GM19372 (cell line): ENCODE results near the gene KCNJ16.

Experiments
- ATAC-seq: cut with Tn5 transposase; IDR thresholded peaks from one replicate; pipeline ENCODE4 v1.9.1; 2021; ENCODE audit warnings: mild to moderate bottlenecking, low read depth, moderate library complexity; ENCODE audit not compliant: unreplicated experiment

KCNJ16 gene

DNA sequence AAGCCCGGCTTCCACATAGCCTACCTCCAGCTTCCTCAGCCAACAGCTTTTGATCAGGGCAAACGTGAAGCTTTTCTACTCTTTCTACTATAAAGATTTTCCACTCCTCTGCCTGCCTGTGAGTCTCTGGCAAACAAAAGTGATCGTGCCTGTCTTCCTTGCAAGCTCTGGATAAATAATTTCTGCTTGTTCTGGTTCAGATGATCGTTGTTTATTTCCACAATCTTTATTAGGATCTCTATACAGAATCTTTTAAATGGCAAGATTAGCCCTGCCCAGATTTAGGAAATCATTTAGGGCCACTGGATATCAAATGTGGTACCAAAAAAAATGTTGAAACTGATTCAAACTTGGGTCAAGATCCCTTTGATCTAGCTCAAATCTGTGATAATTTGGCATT is 20.4 kb downstream of the KCNJ16 start:
- ATAC-seq: no peak

DNA sequence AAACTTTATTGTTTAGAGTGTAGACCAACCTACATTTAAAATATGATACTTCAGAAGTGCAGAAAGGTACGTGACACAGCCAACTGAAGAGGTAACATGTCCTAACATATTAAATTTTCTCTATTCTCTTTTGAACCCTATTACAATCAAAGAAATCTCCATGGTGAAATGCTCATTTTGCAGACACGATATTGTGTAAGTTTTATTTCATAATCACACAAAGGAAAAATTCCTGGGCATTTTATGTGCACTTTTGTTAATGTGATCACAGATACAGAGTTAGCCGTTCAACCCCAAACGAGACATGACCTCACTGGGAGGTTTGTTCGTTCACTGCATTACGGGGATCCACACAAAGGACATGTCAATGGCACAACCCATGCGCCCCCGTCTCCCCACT is 21.8 kb downstream of the KCNJ16 start:
- ATAC-seq: no peak

DNA sequence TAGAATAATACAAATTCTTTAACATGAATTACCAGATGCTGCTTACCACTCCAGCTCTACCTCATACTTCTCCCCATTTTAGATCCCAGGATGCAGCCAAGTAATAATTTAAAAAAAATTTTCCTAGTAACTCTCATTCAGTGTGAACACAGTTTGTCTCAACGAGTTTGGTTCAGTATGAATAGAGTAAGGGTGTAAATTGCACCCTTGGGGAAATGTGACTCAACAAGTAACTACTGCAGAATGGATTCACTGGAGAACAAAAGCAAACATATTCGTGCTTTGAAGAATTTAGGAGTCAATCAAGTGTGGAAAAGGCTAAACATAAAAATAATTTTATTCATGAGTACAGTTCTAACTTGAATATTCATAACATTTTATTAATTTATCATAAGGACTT is 23.0 kb downstream of the KCNJ16 start:
- ATAC-seq: no peak

DNA sequence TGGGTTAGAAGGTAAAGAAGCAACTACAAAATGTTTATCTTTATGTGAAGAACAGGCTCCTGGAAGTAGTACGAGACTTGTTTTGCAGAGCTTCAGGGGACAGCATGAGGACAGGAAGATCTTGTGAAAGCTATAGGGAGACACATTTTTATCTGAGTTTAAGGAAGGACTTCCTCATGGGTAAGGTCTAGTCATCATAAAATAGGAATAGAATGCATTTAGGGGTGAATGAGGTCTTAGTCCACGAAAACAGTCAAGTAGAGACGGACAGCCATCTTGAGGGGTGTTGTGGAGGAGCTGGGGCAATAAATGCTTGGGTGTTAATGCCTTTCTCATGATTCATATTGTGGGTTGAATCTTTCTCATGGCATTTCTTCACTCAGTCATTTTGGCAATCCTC is 24.3 kb downstream of the KCNJ16 start:
- ATAC-seq: no peak

DNA sequence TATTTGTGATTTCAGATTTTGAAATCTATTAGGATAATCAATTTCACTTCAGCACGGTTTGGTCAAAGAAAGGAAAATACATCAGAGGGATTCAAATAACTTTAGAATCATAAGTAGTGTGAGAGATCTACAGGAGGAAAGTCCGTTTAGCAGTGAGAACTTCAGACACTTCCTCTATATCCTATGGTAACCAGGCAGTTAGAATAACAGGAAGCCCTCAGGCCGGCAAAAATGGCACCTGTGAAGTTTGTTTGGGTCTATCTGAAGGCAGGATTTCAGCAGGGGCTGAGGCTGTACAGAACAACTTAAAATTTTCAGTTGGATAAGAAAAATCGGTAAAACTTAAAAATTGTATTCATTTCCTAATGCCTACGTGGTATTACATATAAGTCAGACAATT is 24.9 kb downstream of the KCNJ16 start:
- no peak for ATAC-seq

DNA sequence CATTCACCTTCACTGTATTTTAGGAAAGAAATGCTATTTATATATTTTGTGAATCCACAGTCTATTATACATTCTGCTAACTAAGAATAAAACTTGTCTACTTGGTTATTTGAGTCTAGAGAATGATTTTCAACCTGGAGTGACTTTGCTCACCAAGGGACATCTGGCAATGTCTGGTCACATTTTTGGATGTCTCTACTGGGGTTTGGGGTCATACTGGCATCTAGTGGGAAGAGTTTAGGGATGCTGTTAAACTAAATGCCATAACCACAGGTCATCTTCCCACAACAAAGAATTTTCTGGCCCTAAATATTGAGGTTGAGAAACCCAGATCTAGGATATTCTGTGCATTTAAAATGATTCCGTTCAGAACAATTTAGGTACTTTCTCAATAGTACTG is 26.0 kb downstream of the KCNJ16 start:
- ATAC-seq: no peak

DNA sequence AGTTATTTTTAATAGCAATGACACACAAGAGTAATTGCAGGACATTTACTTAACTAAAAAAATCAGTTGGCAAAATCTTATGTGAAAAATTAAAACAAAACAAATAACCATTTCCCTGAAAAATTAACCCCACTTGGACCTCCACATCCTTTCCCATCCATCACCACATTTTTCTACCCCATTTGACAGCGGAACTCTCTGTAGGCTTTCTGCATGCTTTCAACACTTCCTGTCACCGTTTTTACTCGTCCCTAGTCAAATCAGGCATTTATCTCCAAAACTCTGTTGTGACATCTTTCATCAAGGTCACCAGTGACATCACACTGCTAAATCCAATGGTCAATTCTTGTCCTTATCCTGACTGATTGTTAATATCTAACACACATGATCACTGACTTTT is 27.5 kb downstream of the KCNJ16 start:
- no peak for ATAC-seq

DNA sequence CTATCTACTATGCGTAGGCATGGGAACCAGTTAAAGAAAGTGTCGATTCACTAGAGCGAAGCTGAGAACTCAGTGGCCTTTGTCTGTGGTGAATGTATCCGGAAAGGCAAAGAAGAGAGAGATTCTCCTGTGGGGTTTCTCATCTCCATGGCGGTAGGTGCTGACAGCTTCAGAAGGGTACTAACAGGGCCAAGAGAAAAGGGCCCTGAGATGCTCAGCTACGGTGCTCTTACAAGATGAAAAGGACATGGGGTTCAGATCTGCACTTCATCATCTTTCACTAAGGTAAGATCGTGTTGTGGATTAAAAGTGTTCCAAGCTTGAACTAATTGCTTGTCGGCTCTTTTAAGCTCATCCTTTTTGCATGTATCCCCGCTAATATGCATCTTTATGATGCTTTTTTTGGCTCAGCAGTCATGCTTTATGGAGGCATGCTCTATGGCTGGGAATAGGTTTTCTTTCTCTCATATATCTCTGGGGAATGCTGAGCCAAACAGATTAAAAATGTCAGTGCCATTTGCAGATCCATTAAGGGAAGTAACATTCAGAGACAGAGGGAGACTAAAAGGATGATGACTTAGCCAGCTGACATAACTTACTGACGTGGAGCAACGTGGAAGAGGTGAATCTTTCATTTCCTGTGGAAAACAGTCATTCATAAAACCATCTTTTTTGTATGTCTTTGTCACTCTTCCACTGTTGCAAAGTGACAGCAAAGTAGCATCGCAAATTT is 29.9 kb downstream of the KCNJ16 start:
- ATAC-seq: no peak

DNA sequence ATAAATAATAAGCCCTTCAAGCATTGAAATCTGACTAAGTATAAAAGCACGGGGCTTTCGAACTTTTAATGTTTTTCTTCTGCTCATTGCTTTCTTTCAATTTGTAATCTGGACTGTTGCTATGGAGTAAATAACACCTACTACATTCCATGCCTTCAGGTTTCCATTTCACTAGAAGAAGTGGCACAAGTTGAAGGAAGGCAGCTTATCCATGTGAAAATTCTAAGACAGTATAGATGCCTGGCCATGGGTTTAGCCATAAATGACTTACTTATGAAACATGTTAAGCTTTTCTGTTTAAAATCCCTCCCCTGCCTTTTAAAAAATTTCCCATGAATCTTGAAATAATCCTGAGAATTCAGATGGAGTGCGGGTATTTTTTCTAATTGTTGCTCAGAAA is 30.6 kb downstream of the KCNJ16 start:
- ATAC-seq: no peak

DNA sequence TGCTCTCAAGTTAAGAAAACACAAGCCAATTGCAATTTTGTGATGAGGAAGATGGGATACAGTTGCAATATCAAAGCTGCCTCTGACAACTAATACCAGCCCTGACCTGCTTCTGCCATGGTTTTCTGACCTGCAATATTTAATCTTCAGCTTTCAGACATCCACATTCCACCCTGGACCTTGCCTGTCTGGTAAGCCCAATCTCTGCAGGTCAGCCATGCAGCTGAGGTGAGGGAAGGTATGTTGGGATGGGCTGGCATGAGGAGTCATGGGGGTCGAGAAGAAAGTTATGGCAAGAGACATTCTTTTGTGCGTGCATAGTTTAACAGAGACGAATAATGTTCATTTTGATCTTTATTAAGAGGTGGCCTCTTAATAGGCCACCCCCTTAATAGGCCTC is 31.5 kb downstream of the KCNJ16 start:
- no peak for ATAC-seq

DNA sequence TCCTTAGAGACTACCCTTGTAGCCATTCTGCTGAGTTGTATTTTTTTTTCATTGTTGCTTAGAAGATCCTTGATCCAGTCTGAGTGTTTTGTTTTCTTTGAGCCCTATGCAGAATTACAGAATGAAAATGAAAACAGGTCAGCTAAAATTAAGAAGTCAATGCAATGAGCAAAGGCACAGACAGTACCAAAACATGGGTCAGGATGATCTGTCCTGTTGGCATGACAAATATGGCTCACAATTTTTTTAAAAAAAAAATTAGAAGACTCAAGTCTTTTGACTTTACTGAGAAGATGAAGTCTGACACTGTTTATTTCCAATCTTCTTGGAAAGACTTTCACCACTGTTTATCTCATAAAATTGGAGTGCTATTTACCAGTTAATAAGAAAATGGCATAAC is 32.4 kb downstream of the KCNJ16 start:
- no peak for ATAC-seq

DNA sequence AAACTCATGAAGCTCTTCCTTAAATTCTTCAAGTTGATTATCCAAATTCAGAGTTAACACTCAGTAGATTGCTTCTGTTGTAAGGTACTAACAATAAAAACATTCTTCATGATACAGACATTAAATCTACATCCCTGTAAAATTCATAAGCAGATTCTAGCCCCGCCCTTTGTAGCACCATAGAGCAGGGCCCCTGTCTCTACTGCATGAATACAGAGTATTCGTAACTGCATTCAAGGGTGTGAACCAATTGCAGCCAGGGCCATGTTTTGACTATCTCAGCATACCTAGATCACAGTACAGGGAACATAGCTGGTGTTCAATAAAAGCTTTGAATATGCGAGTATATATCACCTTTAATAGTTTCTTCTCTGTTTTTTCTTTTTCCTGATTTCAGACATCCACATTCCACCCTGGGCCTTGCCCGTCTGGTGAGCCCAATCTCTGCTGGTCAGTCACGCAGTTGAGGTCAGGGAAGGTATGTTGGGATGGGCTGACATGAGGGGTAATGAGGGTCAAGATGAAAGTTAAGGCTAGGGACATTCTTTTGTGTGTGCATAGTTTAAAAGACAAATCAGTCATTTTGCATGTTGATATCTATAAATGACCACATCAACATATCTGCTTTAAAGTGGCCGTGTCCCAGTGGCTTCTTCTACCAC is 33.0 kb downstream of the KCNJ16 start:
- no peak for ATAC-seq

DNA sequence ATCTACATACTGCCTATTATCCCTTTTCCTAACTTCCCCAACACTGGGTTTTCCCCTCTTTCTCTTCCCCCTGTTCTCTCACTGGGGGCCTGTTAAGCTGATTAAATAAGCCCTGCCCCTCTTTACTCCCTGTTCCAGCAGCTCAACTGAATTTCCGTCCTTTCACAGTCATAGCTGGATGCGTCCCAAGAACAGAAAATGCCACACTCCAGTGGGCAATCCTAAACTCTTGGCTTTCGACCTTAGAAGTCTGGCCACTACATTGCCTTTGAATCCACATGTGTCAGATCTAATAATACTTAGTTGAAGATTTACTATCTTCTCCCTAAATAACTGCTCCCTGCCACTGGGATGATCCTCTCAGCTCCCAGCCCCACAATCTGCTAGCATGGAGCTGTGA is 34.5 kb downstream of the KCNJ16 start:
- no peak for ATAC-seq

DNA sequence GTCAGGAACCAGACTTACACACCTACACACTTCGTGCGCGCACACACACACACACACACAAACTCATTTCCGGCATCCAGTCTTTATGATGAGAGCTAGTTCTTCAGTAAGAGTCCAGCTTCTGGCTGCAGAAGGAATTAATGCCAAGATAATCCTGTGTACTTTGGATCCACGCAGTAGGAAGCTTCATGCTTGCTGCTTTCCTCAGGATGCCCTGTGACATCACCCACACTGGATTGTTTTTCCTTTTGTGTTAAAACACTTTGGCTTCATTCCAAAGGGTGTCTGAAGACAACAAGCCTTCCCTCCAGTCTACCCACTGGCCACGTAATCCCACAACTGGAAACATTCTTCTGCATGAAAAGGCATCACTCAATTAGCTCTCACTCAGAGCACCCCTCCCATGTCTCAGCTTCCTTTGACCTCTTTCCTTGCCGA is 35.4 kb downstream of the KCNJ16 start:
- no peak for ATAC-seq

DNA sequence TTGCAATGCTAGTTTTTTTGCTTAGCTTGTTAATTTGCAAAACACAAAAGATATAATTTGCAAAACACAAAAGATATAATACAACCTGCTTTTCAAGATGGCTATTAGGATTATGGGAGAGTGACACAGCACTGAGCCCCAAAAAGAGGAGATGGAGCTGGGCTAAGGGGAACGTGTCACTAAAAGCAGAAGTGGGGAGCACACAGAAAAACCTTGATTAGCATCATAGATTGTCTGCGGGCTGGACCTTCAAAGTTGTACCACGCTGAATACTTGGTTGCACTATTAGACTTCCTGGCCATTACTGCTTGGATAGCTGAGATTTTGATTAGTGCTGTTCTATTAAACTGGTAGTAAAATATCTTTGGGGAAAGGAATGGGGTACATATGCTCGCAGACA is 36.2 kb downstream of the KCNJ16 start:
- ATAC-seq: no peak

DNA sequence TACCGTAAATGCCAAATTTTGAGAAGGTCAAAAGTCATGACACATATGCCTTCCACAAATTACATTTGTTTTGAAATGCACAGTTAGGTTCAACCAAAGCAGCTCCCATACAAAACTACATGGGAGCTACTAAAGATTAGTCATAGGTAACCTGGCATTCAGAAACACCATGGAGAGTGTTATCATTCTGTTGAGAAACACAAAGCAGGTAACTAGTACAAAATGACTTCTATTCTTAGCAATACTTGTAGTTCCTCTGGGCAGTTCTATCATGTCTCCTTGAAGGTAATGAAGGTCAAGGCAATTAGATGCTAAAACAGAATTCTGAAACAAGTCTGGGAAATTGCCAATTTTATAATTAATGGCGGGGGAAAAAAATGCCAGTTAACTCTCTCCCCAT is 39.4 kb downstream of the KCNJ16 start:
- no peak for ATAC-seq

DNA sequence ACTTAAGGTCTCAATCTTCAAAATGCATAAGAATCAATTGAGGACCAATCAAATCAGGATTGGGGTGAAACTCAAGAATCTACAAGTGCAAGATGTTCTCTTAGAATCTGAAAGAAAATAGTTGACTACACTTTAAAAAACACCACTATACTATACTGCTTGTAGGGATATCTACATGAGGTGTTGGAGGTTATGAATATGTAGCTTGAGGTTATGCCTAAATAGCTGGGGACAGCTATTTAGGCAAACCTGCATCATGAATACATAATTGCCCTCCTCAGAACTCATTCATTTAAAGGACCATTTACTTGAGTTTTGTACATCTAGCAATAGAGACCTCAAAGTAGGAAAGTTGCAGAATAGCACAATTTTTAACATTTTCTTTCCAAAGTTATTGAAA is 40.1 kb downstream of the KCNJ16 start:
- ATAC-seq: no peak

DNA sequence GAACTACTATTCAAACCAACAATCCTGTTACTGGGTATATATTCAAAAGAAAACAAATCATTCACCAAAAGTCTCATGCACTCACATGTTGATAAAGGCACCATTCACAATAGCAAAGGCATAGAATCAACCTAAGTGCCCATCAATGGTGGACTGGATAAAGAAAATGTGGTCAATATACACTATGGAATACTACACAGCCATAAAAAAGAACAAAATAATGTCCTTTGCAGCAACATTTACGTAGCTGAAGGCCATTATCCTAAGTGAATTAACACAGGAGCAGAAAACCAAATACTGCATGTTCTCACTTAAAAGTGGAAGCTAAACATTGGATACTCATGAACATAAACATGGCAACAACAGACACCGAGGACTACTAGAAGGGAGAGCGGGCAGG is 41.9 kb downstream of the KCNJ16 start:
- ATAC-seq: no peak

DNA sequence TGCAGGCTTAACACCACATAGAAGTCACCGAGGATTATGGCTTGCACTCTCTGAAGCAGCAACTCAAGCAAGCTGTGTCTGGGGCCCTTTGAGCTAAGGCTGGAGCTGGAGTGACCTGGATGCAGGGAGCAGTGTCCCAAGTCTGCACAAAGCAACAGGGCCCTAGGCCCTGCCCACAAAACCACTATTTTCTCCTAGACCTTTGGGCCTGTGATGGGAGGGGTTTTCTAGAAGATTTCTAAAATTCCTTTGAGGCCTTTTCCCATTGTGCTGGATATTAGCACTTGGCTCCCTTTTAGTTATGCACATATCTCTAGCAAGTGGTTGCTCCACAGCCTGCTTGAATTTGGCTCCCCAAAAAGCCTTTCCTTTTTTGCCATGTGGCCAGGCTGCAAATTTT is 44.5 kb downstream of the KCNJ16 start:
- ATAC-seq: no peak

DNA sequence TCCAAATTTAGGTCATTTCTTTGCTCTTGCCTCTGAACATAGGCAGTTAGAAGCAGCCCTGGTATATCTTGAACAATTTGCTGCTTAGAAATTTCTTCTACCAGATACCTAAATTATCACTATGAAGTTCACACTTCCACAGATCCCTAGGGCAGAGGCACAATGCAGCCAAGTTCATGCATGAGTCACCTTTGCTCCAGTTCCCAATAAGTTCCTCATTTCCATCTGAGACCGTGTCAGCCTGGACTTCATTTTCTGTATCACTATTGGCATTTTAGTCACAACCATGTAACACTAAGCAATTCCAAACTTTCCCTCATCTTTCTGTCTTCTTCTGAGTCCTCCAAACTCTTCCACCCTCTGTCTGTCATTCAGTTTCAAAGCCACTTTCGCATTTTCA is 45.0 kb downstream of the KCNJ16 start:
- no peak for ATAC-seq

DNA sequence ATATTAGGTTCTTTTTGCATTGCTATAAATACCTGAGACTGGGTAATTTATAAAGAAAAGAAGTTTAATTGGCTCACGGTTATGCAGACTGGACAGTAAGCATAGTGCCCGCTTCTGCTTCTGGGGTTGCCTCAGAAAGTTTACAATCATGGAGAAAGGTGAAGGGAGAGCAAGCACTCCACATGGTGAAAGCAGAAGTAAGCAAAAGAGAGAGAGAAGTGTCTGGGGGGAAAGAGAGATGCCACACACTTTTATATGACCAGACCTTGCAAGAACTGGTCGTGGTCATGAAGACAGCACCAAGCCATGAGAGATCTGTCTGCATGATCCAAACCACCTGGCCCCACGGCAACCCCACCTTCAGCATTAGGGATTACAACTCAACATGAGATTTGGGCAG is 45.4 kb downstream of the KCNJ16 start:
- ATAC-seq: no peak

DNA sequence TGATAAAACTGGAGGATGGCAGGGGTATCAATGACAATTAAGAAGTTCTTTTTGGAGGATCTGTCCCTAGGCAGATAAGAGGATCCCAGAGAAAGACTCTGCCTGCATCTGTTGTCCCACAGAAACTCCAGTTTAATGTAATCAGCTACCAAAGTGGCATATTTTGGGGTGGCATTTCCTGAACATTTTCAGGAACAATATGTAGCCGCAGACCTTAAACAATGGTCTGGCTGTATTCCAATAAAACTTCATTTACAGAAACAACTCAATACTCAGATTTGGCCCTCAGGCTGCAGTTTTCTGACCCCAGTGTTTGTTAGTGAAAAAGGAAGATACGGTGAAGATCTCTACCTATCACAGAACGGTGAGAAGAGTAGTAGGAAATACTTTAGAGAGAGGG is 46.1 kb downstream of the KCNJ16 start:
- ATAC-seq: no peak
